ENCODE data around the gene C3orf52. TPM values are rescaled to one million over a fixed set of nuclear protein-coding genes. Genes with fewer than 3 reads are reported as not detected.
"Not testable (repeated sequence)": the region's sequence is repeated elsewhere in the genome, so short reads cannot be mapped to it uniquely, and the experiment has no call there.

C3orf52 gene
- total RNA-seq, 1 donor from 2014 or later: 2.4 TPM

- intact Hi-C loops (cut with micrococcal nuclease): no loop called here
- DNase-seq: no peak
- H3K4me3 ChIP-seq: no peak overlapping the region
- peaks cover 15% of the 10 kb centered on the region for H3K27me3 ChIP-seq (ENCODE audit: low read depth)
- H3K4me1 ChIP-seq: no peaks in the 10 kb centered on the region
- H3K27ac ChIP-seq (replicated peaks): no peak overlapping the region
- TF ChIP-seq CTCF (IDR thresholded peaks at IDR 0.05; ENCODE audit: borderline replicate concordance): no peak
- no peaks in the 10 kb centered on the region for H3K9me3 ChIP-seq (replicated peaks)
- no peaks in the 10 kb centered on the region for H3K36me3 ChIP-seq
Measured at GRCh38 chr3:112059497-112059896, 26.7 kb upstream of the C3orf52 start.

GRCh38 chr3:112061152-112061551 is 25.0 kb upstream of the C3orf52 start:
- intact Hi-C loops (cut with micrococcal nuclease): no loop called here
- Histone ChIP-seq H3K36me3 (no peaks in the 10 kb centered on the region), H3K27me3 (ENCODE audit: low read depth) (peaks cover 9% of the 10 kb centered on the region), H3K9me3 (replicated peaks) (no peaks in the 10 kb centered on the region), H3K27ac (replicated peaks) (no peak overlapping the region), H3K4me1 (no peaks in the 10 kb centered on the region), H3K4me3 (no peak overlapping the region)
- no peak for TF ChIP-seq CTCF (IDR thresholded peaks at IDR 0.05; ENCODE audit: borderline replicate concordance)
- DNase-seq: no peak

- H3K4me3 ChIP-seq; H3K36me3 ChIP-seq; H3K27me3 ChIP-seq (ENCODE audit: low read depth); DNase-seq; H3K9me3 ChIP-seq (replicated peaks); H3K4me1 ChIP-seq; H3K27ac ChIP-seq (replicated peaks); intact Hi-C loops (cut with micrococcal nuclease): not testable (repeated sequence)
Measured at GRCh38 chr3:112072387-112073060, 13.7 kb upstream of the C3orf52 start.

DNA sequence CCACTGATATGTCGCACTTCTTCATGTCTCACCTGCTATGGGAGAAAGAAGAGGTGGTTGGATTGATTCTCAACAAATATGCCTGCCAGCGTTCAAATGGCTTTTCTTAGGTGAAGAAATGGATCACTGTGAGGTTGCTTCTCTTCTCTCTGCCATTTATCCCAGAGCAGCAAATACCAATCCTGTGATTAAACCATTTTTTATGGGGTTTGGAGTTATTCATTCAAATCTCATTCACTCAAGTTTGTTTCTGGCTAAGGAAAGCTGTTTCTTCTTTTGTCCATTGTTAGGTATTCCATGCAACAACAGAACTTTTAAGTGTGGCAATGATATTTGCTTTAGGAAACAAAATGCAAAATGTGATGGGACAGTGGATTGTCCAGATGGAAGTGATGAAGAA is 12.2 kb upstream of the C3orf52 start:
- Histone ChIP-seq H3K9me3 (replicated peaks) (no peaks in the 10 kb centered on the region), H3K36me3 (no peaks in the 10 kb centered on the region), H3K4me1 (no peaks in the 10 kb centered on the region), H3K4me3 (no peak overlapping the region), H3K27me3 (ENCODE audit: low read depth) (peaks cover 7% of the 10 kb centered on the region), H3K27ac (replicated peaks) (no peak overlapping the region)
- DNase-seq: no peak
- intact Hi-C loops (cut with micrococcal nuclease): no loop called here
- TF ChIP-seq CTCF (IDR thresholded peaks at IDR 0.05; ENCODE audit: borderline replicate concordance): no peak

DNA sequence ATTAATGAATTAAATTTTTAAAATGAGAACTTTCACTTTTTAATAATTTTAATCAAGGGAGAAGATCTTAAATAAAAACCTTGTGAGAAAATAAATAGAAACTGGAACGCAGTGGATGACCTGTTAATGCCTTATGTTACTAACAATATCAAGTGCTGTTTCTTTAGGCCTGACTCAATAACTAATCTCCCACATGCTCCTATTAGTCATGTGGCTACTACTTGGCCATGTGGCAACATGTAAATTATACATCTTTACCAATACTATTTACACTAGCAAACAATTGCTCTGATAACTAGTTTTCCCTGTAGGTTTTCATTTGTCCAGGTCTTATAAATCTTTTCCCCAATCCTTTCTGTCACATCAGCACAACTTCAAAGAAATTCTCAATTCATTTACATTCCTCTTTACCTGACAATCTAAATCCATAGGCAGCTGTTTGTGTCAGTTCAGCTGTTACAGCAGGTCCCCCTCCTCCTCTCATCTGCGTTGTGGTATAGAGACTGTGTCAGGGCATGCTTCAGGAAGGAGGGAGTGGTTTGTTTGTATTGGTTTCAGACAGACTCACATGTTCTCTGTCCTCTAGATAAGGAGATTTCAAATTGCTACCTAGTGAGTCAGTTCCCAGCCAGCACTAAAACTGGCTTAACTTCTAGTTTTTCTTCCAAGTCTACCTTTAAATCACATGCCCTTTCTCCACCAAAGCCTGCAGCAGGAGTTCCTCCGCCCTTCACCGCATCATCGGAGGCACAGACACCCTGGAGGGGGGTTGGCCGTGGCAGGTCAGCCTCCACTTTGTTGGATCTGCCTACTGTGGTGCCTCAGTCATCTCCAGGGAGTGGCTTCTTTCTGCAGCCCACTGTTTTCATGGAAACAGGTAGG is 11.3 kb upstream of the C3orf52 start:
- Histone ChIP-seq H3K36me3 (no peaks in the 10 kb centered on the region), H3K4me3 (no peak overlapping the region), H3K27ac (replicated peaks) (no peak overlapping the region), H3K9me3 (replicated peaks) (no peaks in the 10 kb centered on the region), H3K4me1 (no peaks in the 10 kb centered on the region), H3K27me3 (ENCODE audit: low read depth) (peaks cover 7% of the 10 kb centered on the region)
- no peak for DNase-seq
- no peak for TF ChIP-seq CTCF (IDR thresholded peaks at IDR 0.05; ENCODE audit: borderline replicate concordance)
- intact Hi-C loops (cut with micrococcal nuclease): no loop called here
